A673 (cell line): Measurements from ENCODE around the gene SACM1L. TPM values are rescaled to one million over a fixed set of nuclear protein-coding genes. Genes with fewer than 3 reads are reported as not detected.

ENCODE experiments used
- BruUV-seq: library from RNA; stranded (reverse); fragments of 400-500 nt; replicated peaks from 2 replicates; lab custom pipeline; 2021; lab: Mats Ljungman, UMichigan
- CTCF ChIA-PET: fragments of 300-600 bp; sonication (Branson Sonifier 250); formaldehyde crosslinking; loops from one replicate; lab custom pipeline; 2022; ENCODE audit warnings: antibody characterized with exemption; lab: Charles Lee
- POLR2A ChIA-PET: fragments of 300-600 bp; sonication (Branson Sonifier 250); formaldehyde crosslinking; loops from one replicate; lab custom pipeline; 2022; ENCODE audit warnings: antibody characterized with exemption; ENCODE audit not compliant: low non-redundant PET; lab: Charles Lee
- DNase-seq: peaks from one replicate; pipeline ENCODE4 v3.0.0-alpha.2; 2015; ENCODE audit warnings: low spot score
- H3K27ac ChIP-seq: fragments of 200-600 bp; sonication (generic); 2 replicates; pipeline ENCODE4 v1.5.1; 2016; ENCODE audit warnings: mixed run types, low read depth, mild to moderate bottlenecking, mixed read lengths, antibody characterized with exemption, low read length; ENCODE audit not compliant: poor library complexity, severe bottlenecking
- H3K27me3 ChIP-seq: fragments of 200-600 bp; sonication (generic); replicated peaks from 2 replicates; pipeline ENCODE4 v1.6.1; 2017; ENCODE audit warnings: mixed run types, low read depth, mild to moderate bottlenecking, mixed read lengths, antibody characterized with exemption, low read length; ENCODE audit not compliant: insufficient read depth, poor library complexity
- H3K36me3 ChIP-seq: fragments of 200-600 bp; sonication (generic); 2 replicates; pipeline ENCODE4 v1.6.1; 2016; ENCODE audit warnings: mixed run types, mild to moderate bottlenecking, mixed read lengths, antibody characterized with exemption, low read length; ENCODE audit not compliant: insufficient read depth, poor library complexity, severe bottlenecking
- H3K4me1 ChIP-seq: fragments of 200-600 bp; sonication (generic); 2 replicates; pipeline ENCODE4 v1.6.1; 2017; ENCODE audit warnings: mixed run types, mild to moderate bottlenecking, mixed read lengths, antibody characterized with exemption, low read length; ENCODE audit not compliant: insufficient read depth, poor library complexity, severe bottlenecking
- H3K4me3 ChIP-seq: fragments of 200-600 bp; sonication (generic); 2 replicates; pipeline ENCODE4 v1.5.1; 2016; ENCODE audit warnings: low read depth, mixed run types, mild to moderate bottlenecking, mixed read lengths, low read length; ENCODE audit not compliant: poor library complexity, severe bottlenecking
- H3K9me3 ChIP-seq: fragments of 200-600 bp; sonication (generic); 2 replicates; pipeline ENCODE4 v1.6.1; 2016; ENCODE audit warnings: mixed run types, low read depth, mild to moderate bottlenecking, mixed read lengths, antibody characterized with exemption, low read length; ENCODE audit not compliant: poor library complexity, severe bottlenecking
- EZH2 ChIP-seq: fragments of 200-600 bp; sonication (generic); IDR thresholded peaks from 2 replicates; pipeline ENCODE4 v1.6.1; 2017; ENCODE audit warnings: borderline replicate concordance, low read depth, mild to moderate bottlenecking, mixed read lengths, antibody characterized with exemption, low read length; ENCODE audit not compliant: poor library complexity, severe bottlenecking
- intact Hi-C: fragments of 100-400 bp; cut with micrococcal nuclease; formaldehyde crosslinking; loops from one replicate; pipeline ENCODE4 v1.10.0; 2022; ENCODE audit not compliant: unreplicated experiment
- total RNA-seq: library from RNA; stranded (reverse); gene quantifications from 2 replicates; pipeline ENCODE4 v1.2.3, GENCODE V29; 2021
- TF ChIP-seq, protein P1 (sequence below): fragments of 300-800, 200-600 bp; sonication (generic); conservative IDR thresholded peaks from 2 replicates; pipeline ENCODE4 v1.5.1; 2017; ENCODE audit warnings: low read depth, mild to moderate bottlenecking, antibody characterized with exemption, low read length, moderate library complexity, mixed read lengths

SACM1L gene
- total RNA-seq, 1 experiment from 2014 or later: 32.8 TPM

DNA sequence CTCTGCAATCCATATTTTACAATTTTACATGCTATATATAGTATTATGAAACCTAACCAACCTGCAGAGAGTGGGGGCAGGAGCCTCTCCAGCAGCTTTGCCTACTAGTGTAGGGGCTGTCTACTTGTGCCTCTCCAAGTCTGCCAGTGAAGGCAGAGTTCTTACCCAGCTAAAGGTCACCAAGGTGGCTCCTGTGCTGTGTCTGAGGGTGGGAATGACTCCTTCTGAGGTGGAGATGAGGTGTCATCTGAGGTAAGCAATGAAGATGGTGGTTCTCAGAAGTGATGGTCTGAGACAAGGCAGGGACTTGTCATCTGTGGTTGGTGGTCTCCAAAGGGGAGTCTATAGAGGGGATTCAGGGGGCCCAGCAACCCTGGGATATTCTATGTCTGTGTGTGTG is 47.5 kb downstream of the SACM1L start:
- no TSS peak for BruUV-seq
- DNase-seq: no peak
- Histone ChIP-seq H3K27ac (no peak overlapping the region), H3K36me3 (peaks cover 24% of the 10 kb centered on the region), H3K9me3 (no peaks in the 10 kb centered on the region), H3K4me3 (no peak overlapping the region), H3K4me1 (no peaks in the 10 kb centered on the region), H3K27me3 (no peaks in the 10 kb centered on the region)
- ChIA-PET CTCF (no interaction called here), POLR2A (no interaction called here)
- TF ChIP-seq EZH2: no peak
- TF ChIP-seq, protein P1, sequence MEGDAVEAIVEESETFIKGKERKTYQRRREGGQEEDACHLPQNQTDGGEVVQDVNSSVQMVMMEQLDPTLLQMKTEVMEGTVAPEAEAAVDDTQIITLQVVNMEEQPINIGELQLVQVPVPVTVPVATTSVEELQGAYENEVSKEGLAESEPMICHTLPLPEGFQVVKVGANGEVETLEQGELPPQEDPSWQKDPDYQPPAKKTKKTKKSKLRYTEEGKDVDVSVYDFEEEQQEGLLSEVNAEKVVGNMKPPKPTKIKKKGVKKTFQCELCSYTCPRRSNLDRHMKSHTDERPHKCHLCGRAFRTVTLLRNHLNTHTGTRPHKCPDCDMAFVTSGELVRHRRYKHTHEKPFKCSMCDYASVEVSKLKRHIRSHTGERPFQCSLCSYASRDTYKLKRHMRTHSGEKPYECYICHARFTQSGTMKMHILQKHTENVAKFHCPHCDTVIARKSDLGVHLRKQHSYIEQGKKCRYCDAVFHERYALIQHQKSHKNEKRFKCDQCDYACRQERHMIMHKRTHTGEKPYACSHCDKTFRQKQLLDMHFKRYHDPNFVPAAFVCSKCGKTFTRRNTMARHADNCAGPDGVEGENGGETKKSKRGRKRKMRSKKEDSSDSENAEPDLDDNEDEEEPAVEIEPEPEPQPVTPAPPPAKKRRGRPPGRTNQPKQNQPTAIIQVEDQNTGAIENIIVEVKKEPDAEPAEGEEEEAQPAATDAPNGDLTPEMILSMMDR: no peak
- intact Hi-C loops: no loop called here

- ChIA-PET CTCF (no interaction called here), POLR2A (no interaction called here)
- no TSS peak for BruUV-seq
- H3K4me1 ChIP-seq: no peaks in the 10 kb centered on the region
- no peak overlapping the region for H3K27ac ChIP-seq
- H3K9me3 ChIP-seq: no peaks in the 10 kb centered on the region
- H3K36me3 ChIP-seq: peaks cover 25% of the 10 kb centered on the region
- DNase-seq: no peak
- no peak overlapping the region for H3K4me3 ChIP-seq
- intact Hi-C loops: no loop called here
- no peaks in the 10 kb centered on the region for H3K27me3 ChIP-seq
- TF ChIP-seq EZH2: no peak
- TF ChIP-seq, protein P1: no peak
These were observed 48.0 kb downstream of the SACM1L start for GRCh38 chr3:45737234-45737633.

DNA sequence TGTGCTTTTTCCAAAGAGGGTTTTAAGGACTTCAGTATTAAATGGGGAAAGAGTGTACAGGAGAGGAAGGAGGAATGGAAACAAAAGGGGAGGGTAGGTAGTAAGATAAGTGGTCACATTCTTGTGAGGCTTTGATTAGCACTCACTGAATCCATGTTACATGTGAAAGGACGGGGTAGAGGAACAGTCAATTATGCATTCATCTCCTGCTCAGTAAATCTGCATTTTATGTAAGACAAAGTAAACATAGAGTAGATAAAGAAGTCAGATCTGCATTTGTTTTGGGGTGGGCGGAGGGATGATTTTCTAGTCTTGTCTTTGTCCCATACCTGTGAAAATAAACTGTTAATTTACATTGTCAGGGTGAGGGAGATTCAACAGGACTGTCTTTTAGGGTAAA is 50.8 kb downstream of the SACM1L start:
- TF ChIP-seq, protein P1: no peak
- no peak for TF ChIP-seq EZH2
- CTCF ChIA-PET: no interaction called here
- peaks cover 25% of the 10 kb centered on the region for H3K36me3 ChIP-seq
- POLR2A ChIA-PET: no interaction called here
- BruUV-seq: no TSS peak
- H3K27ac ChIP-seq: no peak overlapping the region
- intact Hi-C loops: no loop called here
- no peak for DNase-seq
- H3K4me3 ChIP-seq: no peak overlapping the region
- H3K9me3 ChIP-seq: no peaks in the 10 kb centered on the region
- H3K27me3 ChIP-seq: no peaks in the 10 kb centered on the region
- no peaks in the 10 kb centered on the region for H3K4me1 ChIP-seq
